CD4-positive, alpha-beta T cell (primary cell): ENCODE measurements around the gene EPS8L3. TPM values are rescaled to one million over a fixed set of nuclear protein-coding genes. Genes with fewer than 3 reads are reported as not detected.

Source experiments
- ATAC-seq: fragments of 200-7000 bp; cut with Tn5 transposase; one replicate; pipeline ENCODE4 v1.10.0; 2022; ENCODE audit warnings: mild to moderate bottlenecking; ENCODE audit not compliant: poor library complexity
- CTCF ChIA-PET: fragments of 350-600 bp; sonication (Branson Sonifier 250); formaldehyde crosslinking; loops from one replicate; lab custom pipeline; 2021; ENCODE audit warnings: antibody characterized with exemption, inconsistent platforms; lab: Charles Lee
- POLR2A ChIA-PET: fragments of 350-600 bp; sonication (Branson Sonifier 250); formaldehyde crosslinking; loops from one replicate; lab custom pipeline; 2021; ENCODE audit warnings: antibody characterized with exemption, inconsistent platforms; lab: Charles Lee
- DNase-seq, 14 experiments: peaks; one replicate each; pipeline ENCODE4 v3.0.0-alpha.2; 2013 to 2020; ENCODE audit warnings: mixed read lengths in 2 of 14
- H3K27ac ChIP-seq, 2 donors: one replicate each; pipeline versions ENCODE4 v1.5.1 to v1.7.0; 2013; ENCODE audit warnings: low read length in 2 of 2, low read depth in 1 of 2, mild to moderate bottlenecking in 1 of 2
- H3K27me3 ChIP-seq, 2 experiments: 1 replicate in 1 of 2; 2 replicates in 1 of 2; pipeline versions ENCODE4 v1.6.1 to v1.7.0; 2013; ENCODE audit warnings: low read length in 2 of 2, control low read depth in 1 of 2, mild to moderate bottlenecking in 1 of 2, moderate library complexity in 1 of 2; ENCODE audit not compliant: insufficient read depth in 2 of 2, control insufficient read depth in 1 of 2
- H3K36me3 ChIP-seq: one replicate; pipeline ENCODE4 v1.6.1; 2013; ENCODE audit warnings: low read length, control low read depth; ENCODE audit not compliant: insufficient read depth
- H3K4me1 ChIP-seq: one replicate; pipeline ENCODE4 v1.6.1; 2013; ENCODE audit warnings: low read length, control low read depth; ENCODE audit not compliant: insufficient read depth
- H3K4me3 ChIP-seq: one replicate; pipeline ENCODE4 v1.5.1; 2013; ENCODE audit warnings: mild to moderate bottlenecking, low read length, moderate library complexity
- H3K9me3 ChIP-seq, 2 experiments: 1 replicate in 1 of 2; 2 replicates in 1 of 2; pipeline versions ENCODE4 v1.6.1 to v1.7.0; 2013; ENCODE audit warnings: low read length in 2 of 2, mild to moderate bottlenecking in 2 of 2, control low read depth in 1 of 2, moderate library complexity in 1 of 2; ENCODE audit not compliant: control insufficient read depth in 1 of 2, insufficient read depth in 1 of 2
- H3K27ac Mint-ChIP-seq: one replicate; pipeline ENCODE4 v1.8.0; 2020; ENCODE audit warnings: mixed read lengths
- H3K27me3 Mint-ChIP-seq: one replicate; pipeline ENCODE4 v1.8.0; 2021; ENCODE audit warnings: mixed read lengths
- H3K36me3 Mint-ChIP-seq: one replicate; pipeline ENCODE4 v1.8.0; 2021; ENCODE audit warnings: low read depth, mixed read lengths
- H3K4me1 Mint-ChIP-seq: one replicate; pipeline ENCODE4 v1.8.0; 2021; ENCODE audit warnings: low read depth, mixed read lengths
- H3K4me3 Mint-ChIP-seq: one replicate; pipeline ENCODE4 v1.8.0; 2020; ENCODE audit warnings: mild to moderate bottlenecking, mixed read lengths
- H3K9me3 Mint-ChIP-seq: one replicate; pipeline ENCODE4 v1.8.0; 2020; ENCODE audit warnings: mixed read lengths
- intact Hi-C, 2 experiments: fragments of 100-400 bp; cut with DNase I in 1 of 2; cut with micrococcal nuclease in 1 of 2; formaldehyde crosslinking; loops; one replicate each; pipeline versions ENCODE4 v1.15.1 to v1.9.0; 2023 to 2025; cut with DNase I, micrococcal nuclease
- total RNA-seq, 174 experiments: library from RNA in 2 of 174; stranded (reverse) in 2 of 174; gene quantifications; one replicate each; pipeline ENCODE4 v1.2.3 and lab custom pipeline; 2021 to 2026
- TF ChIP-seq, protein P1 (sequence below): fragments of 200-600 bp; IDR thresholded peaks from one replicate; pipeline ENCODE4 v1.8.0; 2022; ENCODE audit warnings: antibody characterized with exemption, mild to moderate bottlenecking

Gene EPS8L3
- total RNA-seq, 2 experiments from 2014 or later, result not detected

DNA sequence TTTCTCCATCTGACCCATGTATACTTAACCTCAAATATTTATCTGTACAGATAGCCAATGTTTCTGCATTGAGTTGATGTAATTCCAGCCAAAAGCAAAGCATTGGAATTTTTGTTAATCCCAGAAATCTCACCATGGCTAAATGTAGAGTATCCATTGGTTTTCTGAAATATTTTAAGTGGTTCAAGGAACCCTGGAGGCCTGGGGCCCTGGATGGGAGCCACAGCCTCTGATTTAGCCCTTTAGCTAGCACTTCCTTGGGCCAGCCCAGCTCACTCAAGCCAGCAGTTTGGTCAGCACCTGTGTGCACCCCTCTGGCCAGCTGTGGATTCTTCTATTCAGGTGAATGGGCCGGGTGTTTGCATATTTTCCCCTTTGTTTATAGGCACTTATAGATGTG, 18.8 kb upstream of the EPS8L3 start:
- Histone ChIP-seq H3K4me3 (no peak overlapping the region), H3K36me3 (no peaks in the 10 kb centered on the region), H3K27me3 (no peaks in the 10 kb centered on the region), H3K4me1 (peaks cover 10% of the 10 kb centered on the region), H3K27ac (no peak overlapping the region), H3K9me3 (peaks cover 0 to 6% of the 10 kb centered on the region in 2 experiments)
- TF ChIP-seq, protein P1, sequence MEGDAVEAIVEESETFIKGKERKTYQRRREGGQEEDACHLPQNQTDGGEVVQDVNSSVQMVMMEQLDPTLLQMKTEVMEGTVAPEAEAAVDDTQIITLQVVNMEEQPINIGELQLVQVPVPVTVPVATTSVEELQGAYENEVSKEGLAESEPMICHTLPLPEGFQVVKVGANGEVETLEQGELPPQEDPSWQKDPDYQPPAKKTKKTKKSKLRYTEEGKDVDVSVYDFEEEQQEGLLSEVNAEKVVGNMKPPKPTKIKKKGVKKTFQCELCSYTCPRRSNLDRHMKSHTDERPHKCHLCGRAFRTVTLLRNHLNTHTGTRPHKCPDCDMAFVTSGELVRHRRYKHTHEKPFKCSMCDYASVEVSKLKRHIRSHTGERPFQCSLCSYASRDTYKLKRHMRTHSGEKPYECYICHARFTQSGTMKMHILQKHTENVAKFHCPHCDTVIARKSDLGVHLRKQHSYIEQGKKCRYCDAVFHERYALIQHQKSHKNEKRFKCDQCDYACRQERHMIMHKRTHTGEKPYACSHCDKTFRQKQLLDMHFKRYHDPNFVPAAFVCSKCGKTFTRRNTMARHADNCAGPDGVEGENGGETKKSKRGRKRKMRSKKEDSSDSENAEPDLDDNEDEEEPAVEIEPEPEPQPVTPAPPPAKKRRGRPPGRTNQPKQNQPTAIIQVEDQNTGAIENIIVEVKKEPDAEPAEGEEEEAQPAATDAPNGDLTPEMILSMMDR, result no peak
- Mint-ChIP-seq H3K9me3 (no peaks in the 10 kb centered on the region), H3K36me3 (no peaks in the 10 kb centered on the region), H3K27ac (no peak overlapping the region), H3K27me3 (no peaks in the 10 kb centered on the region), H3K4me3 (no peak overlapping the region), H3K4me1 (no peaks in the 10 kb centered on the region)
- ATAC-seq (no peak), DNase-seq (no peak)
- ChIA-PET POLR2A (interaction anchor here (1.3 kb wide), 1 partner anchor 8 kb away, joined by 3 read pairs; no protein-coding TSS in a partner anchor), CTCF (interaction anchor here (1.5 to 2.8 kb wide), 3 partner anchors 8 to 202 kb away, joined by 4 to 10 read pairs (median 5); partner anchors contain the start of gene AHCYL1)
- intact Hi-C loops, result no loop called here

DNA sequence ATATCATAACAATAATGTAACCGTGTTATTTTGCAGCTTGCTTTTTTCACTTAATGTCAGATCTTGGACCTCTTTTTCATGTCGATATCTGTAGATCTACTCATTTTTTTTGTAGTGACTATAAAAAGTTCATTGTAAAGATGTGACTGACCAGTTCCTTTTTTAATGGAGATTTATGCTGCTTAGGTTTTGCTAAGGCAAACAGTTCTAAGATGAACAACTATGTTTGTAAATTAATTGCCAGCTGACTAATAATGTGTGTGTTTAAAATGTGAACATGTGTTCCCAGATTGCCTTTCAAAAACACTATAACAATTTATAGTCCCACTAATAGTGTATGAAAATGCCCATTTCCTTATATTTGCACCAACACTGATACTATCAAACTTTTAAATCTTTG, 18.1 kb upstream of the EPS8L3 start:
- H3K9me3 Mint-ChIP-seq, result no peaks in the 10 kb centered on the region
- H3K27me3 Mint-ChIP-seq, result no peaks in the 10 kb centered on the region
- Histone ChIP-seq H3K9me3 (peaks cover 0 to 6% of the 10 kb centered on the region in 2 experiments), H3K36me3 (no peaks in the 10 kb centered on the region), H3K4me1 (peaks cover 15% of the 10 kb centered on the region), H3K27ac (no peak overlapping the region), H3K27me3 (no peaks in the 10 kb centered on the region), H3K4me3 (no peak overlapping the region)
- TF ChIP-seq, protein P1, result no peak
- H3K4me1 Mint-ChIP-seq, result peaks cover 3% of the 10 kb centered on the region
- H3K27ac Mint-ChIP-seq, result no peak overlapping the region
- H3K4me3 Mint-ChIP-seq, result no peak overlapping the region
- ATAC-seq (no peak), DNase-seq (no peak)
- intact Hi-C loops, result no loop called here
- CTCF ChIA-PET, result interaction anchor here (1.5 to 2.8 kb wide), 3 partner anchors 9 to 203 kb away, joined by 4 to 10 read pairs (median 5); partner anchors contain the start of gene AHCYL1
- H3K36me3 Mint-ChIP-seq, result no peaks in the 10 kb centered on the region
- POLR2A ChIA-PET, result interaction anchor here (1.3 kb wide), 1 partner anchor 9 kb away, joined by 3 read pairs; no protein-coding TSS in a partner anchor

DNA sequence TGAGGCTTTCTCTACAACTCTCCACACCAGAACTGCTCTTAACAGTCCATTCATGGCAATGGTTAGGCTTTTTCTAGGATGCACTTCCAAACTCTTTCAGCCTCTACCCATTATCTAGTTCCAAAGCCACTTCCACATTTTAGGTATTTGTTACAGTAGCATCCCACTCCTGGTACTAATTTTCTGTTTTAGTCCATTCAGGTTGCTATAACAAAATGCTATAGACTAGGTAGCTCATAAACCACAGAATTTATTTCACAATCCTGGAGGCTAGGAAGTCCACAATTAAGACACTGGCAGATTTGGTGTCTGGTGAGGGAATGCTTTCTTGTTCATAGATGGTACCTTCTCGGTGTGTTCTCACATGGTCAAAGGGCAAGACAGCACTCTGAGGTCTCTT, 17.3 kb upstream of the EPS8L3 start:
- Mint-ChIP-seq H3K4me1 (peaks cover 6% of the 10 kb centered on the region), H3K4me3 (no peak overlapping the region), H3K27me3 (no peaks in the 10 kb centered on the region), H3K9me3 (no peaks in the 10 kb centered on the region), H3K27ac (no peak overlapping the region), H3K36me3 (no peaks in the 10 kb centered on the region)
- Histone ChIP-seq H3K4me1 (peaks cover 10% of the 10 kb centered on the region), H3K9me3 (peaks cover 0 to 6% of the 10 kb centered on the region in 2 experiments), H3K27me3 (no peaks in the 10 kb centered on the region), H3K27ac (no peak overlapping the region), H3K36me3 (no peaks in the 10 kb centered on the region), H3K4me3 (no peak overlapping the region)
- DNase-seq, result no peak
- POLR2A ChIA-PET, result interaction anchor here (1.3 kb wide), 1 partner anchor 10 kb away, joined by 3 read pairs; no protein-coding TSS in a partner anchor
- TF ChIP-seq, protein P1, result no peak
- CTCF ChIA-PET, result interaction anchor here (1.5 to 2.8 kb wide), 3 partner anchors 10 to 203 kb away, joined by 4 to 10 read pairs (median 5); partner anchors contain the start of gene AHCYL1
- ATAC-seq, result no peak
- intact Hi-C loops, result no loop called here
